GM18868 (cell line): Measurements from ENCODE around the gene C16orf87.

Experiments
- ATAC-seq: cut with Tn5 transposase; IDR thresholded peaks from one replicate; pipeline ENCODE4 v1.9.1; 2021; ENCODE audit warnings: mild to moderate bottlenecking, moderate library complexity; ENCODE audit not compliant: unreplicated experiment

The C16orf87 gene

GRCh38 chr16:46762583-46762982 lies 68.4 kb downstream of the C16orf87 start:
- ATAC-seq = no peak

GRCh38 chr16:46759309-46759708 lies 71.7 kb downstream of the C16orf87 start:
- ATAC-seq = no peak

- ATAC-seq = no peak
Observed at GRCh38 chr16:46757339-46758050, 73.5 kb downstream of the C16orf87 start.

- ATAC-seq = no peak
Observed at GRCh38 chr16:46756772-46757171, 74.2 kb downstream of the C16orf87 start.

- ATAC-seq = no peak
Observed at GRCh38 chr16:46753015-46753414, 78.0 kb downstream of the C16orf87 start.

GRCh38 chr16:46751381-46751780 lies 79.6 kb downstream of the C16orf87 start:
- no peak for ATAC-seq

- ATAC-seq = peak; percentile 75
Observed at GRCh38 chr16:46748775-46749705, 81.9 kb downstream of the C16orf87 start.

- ATAC-seq = peak; percentile 5
Observed at GRCh38 chr16:46747777-46748651, 83.0 kb downstream of the C16orf87 start, which contains the start of gene MYLK3. Gene MYLK3 (minus strand): TSS chr16:46748344. CDS start chr16:46748193, 151 bp downstream.

GRCh38 chr16:46746821-46747776 lies 83.9 kb downstream of the C16orf87 start:
- no peak for ATAC-seq
